Measurements from ENCODE around the gene AK9. TPM values are rescaled to one million over a fixed set of nuclear protein-coding genes. Genes with fewer than 3 reads are reported as not detected.

The AK9 gene
- total and polyA plus RNA-seq, 9 of the 15 experiments (the other 6 are each of a cell fraction or from before 2014, with no cell fraction given) = 0.59 to 1.9 (median 1.2) TPM

DNA sequence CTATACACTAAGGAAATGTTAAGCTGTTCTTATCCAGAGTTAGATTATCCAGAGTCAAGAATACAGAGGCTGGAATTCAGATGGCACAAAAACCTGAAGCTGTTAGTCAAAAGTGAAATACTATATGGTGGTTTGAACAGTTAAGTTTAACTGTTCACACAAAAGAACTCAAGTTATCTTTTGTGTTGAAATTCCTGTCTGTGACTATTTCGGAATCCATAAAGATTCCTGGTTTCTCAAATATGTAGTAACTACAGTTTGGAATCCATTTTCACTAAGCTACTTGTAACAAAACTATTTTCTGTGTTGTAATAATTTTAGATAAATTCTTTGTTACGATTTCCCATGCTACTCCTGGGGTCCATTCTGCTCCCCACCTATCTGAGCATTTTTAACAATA is 24.6 kb upstream of the AK9 start:
- Histone ChIP-seq H3K4me3 (no peak overlapping the region), H3K9ac (ENCODE audit: insufficient read depth in 1 of 2, low read depth in 2 of 2, low read length in 2 of 2) (no peak overlapping the region), H2AFZ (ENCODE audit: low read depth, low read length) (no peak overlapping the region), H3K9me1 (ENCODE audit: control insufficient read depth, insufficient read depth, low read length) (peaks cover 4% of the 10 kb centered on the region), H3K4me1 (replicated peaks in 1 of 2; ENCODE audit: control insufficient read depth in 2 of 2, insufficient read depth in 2 of 2, low read length in 2 of 2) (no peaks in the 10 kb centered on the region), H4K20me1 (replicated peaks; ENCODE audit: control insufficient read depth, insufficient read depth, low read length) (no peaks in the 10 kb centered on the region; the same call in 1 of the 2 replicates), H3K79me2 (ENCODE audit: control insufficient read depth, insufficient read depth, low read length) (no peaks in the 10 kb centered on the region), H3K9me3 (replicated peaks; ENCODE audit: control insufficient read depth, insufficient read depth, low read depth, low read length) (no peaks in the 10 kb centered on the region), H3K27ac (ENCODE audit: extremely low read depth, low read depth, low read length) (no peak overlapping the region), H3K36me3 (ENCODE audit: control insufficient read depth, insufficient read depth, low read length) (no peaks in the 10 kb centered on the region), H3K4me2 (ENCODE audit: insufficient read depth, low read length) (no peak overlapping the region), H3K27me3 (ENCODE audit: control insufficient read depth in 2 of 2, insufficient read depth in 2 of 2, low read length in 2 of 2) (peaks cover 6 to 10% of the 10 kb centered on the region in 2 experiments; a peak in 3 of 5 replicates)
- DNase-seq (ENCODE audit: extremely low read depth in 1 of 4, low spot score in 3 of 4) (no peak), ATAC-seq (no peak), FAIRE-seq (no peak)
- TF ChIP-seq ZKSCAN3 (CRISPR knock-in tag; IDR thresholded peaks at IDR 0.05) (no peak), TEAD4 (IDR thresholded peaks at IDR 0.05; ENCODE audit: low read length) (no peak), TEAD4 (CRISPR knock-in tag; IDR thresholded peaks at IDR 0.05; ENCODE audit: borderline replicate concordance) (no peak), NR2F6 (CRISPR knock-in tag; IDR thresholded peaks at IDR 0.05) (no peak), DACH1 (IDR thresholded peaks at IDR 0.05; ENCODE audit: partially characterized antibody) (no peak), ZNF133 (CRISPR knock-in tag; IDR thresholded peaks at IDR 0.05) (no peak), ZNF695 (CRISPR knock-in tag; IDR thresholded peaks at IDR 0.05) (no peak)
- TF ChIP-seq, protein P1, sequence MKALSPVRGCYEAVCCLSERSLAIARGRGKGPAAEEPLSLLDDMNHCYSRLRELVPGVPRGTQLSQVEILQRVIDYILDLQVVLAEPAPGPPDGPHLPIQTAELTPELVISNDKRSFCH (CRISPR knock-in tag; IDR thresholded peaks at IDR 0.05) = no peak
- TF ChIP-seq, protein P1 (tag; IDR thresholded peaks at IDR 0.05) = no peak
- WGBS (ENCODE audit: insufficient coverage, low coverage, missing lambda C conversion rate) = 4% methylated on average over 2 of the region's 2 CpGs
- CTCF ChIA-PET (ENCODE audit: low intra/inter-chr PET ratio) = no interaction called here
- POLR2A ChIA-PET = no interaction called here
- intact Hi-C loops (cut with micrococcal nuclease) (no loop called here), in situ Hi-C loops (cut with MboI) (no loop called here)
- BruUV-seq (replicated peaks) = no TSS peak

Data from K562 (cell line).